Upper lobe of left lung (tissue), 6 donors: ENCODE measurements around the gene METTL2A. TPM values are rescaled to one million over a fixed set of nuclear protein-coding genes. Genes with fewer than 3 reads are reported as not detected.
"Not testable (repeated sequence)": the region's sequence is repeated elsewhere in the genome, so short reads cannot be mapped to it uniquely, and the experiment has no call there.

ENCODE experiments used
- ATAC-seq, 2 donors: fragments of 200-7000 bp; cut with Tn5 transposase; one replicate each; pipeline ENCODE4 v1.9.1; 2022; ENCODE audit warnings: mild to moderate bottlenecking in 2 of 2, moderate library complexity in 2 of 2; ENCODE audit not compliant: low FRiP score in 2 of 2
- DNase-seq, 2 donors: peaks; one replicate each; pipeline ENCODE4 v3.0.0-alpha.2; 2019 to 2020
- H3K27ac ChIP-seq, 4 donors: fragments of 200-600 bp; sonication (generic); one replicate each; pipeline ENCODE4 v1.5.1; 2016 to 2019
- H3K27me3 ChIP-seq, 4 donors: fragments of 200-600 bp; sonication (generic); one replicate each; pipeline ENCODE4 v1.5.1; 2017 to 2019
- H3K36me3 ChIP-seq, 4 donors: fragments of 200-600 bp; sonication (generic); one replicate each; pipeline ENCODE4 v1.5.1; 2016 to 2019
- H3K4me1 ChIP-seq, 4 donors: fragments of 200-600 bp; sonication (generic); one replicate each; pipeline ENCODE4 v1.5.1; 2018 to 2019
- H3K4me3 ChIP-seq, 4 donors: fragments of 200-600 bp; sonication (generic); one replicate each; pipeline ENCODE4 v1.5.1; 2017 to 2019; ENCODE audit warnings: mild to moderate bottlenecking in 2 of 4, moderate library complexity in 1 of 4
- H3K9me3 ChIP-seq, 4 donors: fragments of 200-600 bp; sonication (generic); one replicate each; pipeline ENCODE4 v1.5.1; 2018 to 2019
- CTCF ChIP-seq, 6 experiments: fragments of 450-650 bp in 4 of 6; fragments of 200-600 bp in 2 of 6; sonication (generic) in 2 of 6; IDR thresholded peaks; one replicate each; pipeline ENCODE4 v1.5.1; 2016 to 2019; ENCODE audit warnings: antibody characterized with exemption in 6 of 6
- EP300 ChIP-seq, 4 donors: sonication (generic); formaldehyde crosslinking; IDR thresholded peaks; one replicate each; pipeline ENCODE4 v1.5.1; 2017; ENCODE audit warnings: antibody characterized with exemption in 4 of 4, control low read depth in 2 of 4
- POLR2A ChIP-seq, 4 donors: fragments of 450-650 bp; IDR thresholded peaks; one replicate each; pipeline ENCODE4 v1.5.1; 2016 to 2017; ENCODE audit warnings: antibody characterized with exemption in 4 of 4, mild to moderate bottlenecking in 2 of 4
- POLR2AphosphoS5 ChIP-seq, 2 donors: sonication (generic); formaldehyde crosslinking; IDR thresholded peaks; one replicate each; pipeline ENCODE4 v1.5.1; 2017; ENCODE audit warnings: antibody characterized with exemption in 2 of 2
- WGBS, 2 donors: methylation state at CpG; one replicate each; pipeline ENCODE4 v1.1.5; 2017 to 2018; 5-methylcytosine and 5-hydroxymethylcytosine counted together
- total RNA-seq, 6 donors: library from RNA; depleted of rRNA in 4 of 6; stranded (reverse); fragments of >200 nt in 4 of 6; gene quantifications; one replicate each; pipeline versions ENCODE4 v1.1.0 to v1.2.1, GENCODE V29; 2016 to 2021
- donor health status: DM: no; HTN: no; CAD: no; lungs with moderate emphysema.
- donor health status: DM: no; HTN: yes; CAD: no; lungs with severe emphysema.

METTL2A gene
- 10 to 100 TPM in 4 of 6 donors, 1 to 10 TPM in 2; 7.3 to 20.2 (median 15.4) TPM for total RNA-seq

GRCh38 chr17:62423647-62424461, at the start of gene METTL2A:
Gene METTL2A (plus strand): TSS chr17:62423897. CDS start chr17:62423903, 6 bp downstream.
- H3K27me3 ChIP-seq, H3K9me3 ChIP-seq: not testable (repeated sequence)
- peaks cover 0 to 24% (median 4%) of the 10 kb centered on the region in 4 donors for H3K36me3 ChIP-seq
- DNase-seq, result peak; percentile 87
- ATAC-seq, result peak; percentile 95 to 96
- 1% methylated on average over 17 to 47 of the region's 58 CpGs for WGBS, 2 donors
- peaks cover 6 to 20% (median 9%) of the 10 kb centered on the region in 4 donors for H3K4me1 ChIP-seq
- H3K4me3 ChIP-seq, result peak within 1 kb of the TSS; percentile 34 to 84 (median 64)
- H3K27ac ChIP-seq, result peak within 1 kb of the TSS; percentile 65 to 80 (median 74)
- TF ChIP-seq CTCF (IDR thresholded peaks at IDR 0.05), result peak in 5 of 6 experiments; percentile 27 to 63 (median 36)
- peak; percentile 53 to 79 for TF ChIP-seq POLR2AphosphoS5 (IDR thresholded peaks at IDR 0.05)
- peak in 3 of 4 donors; percentile 19 to 75 (median 23) for TF ChIP-seq POLR2A (IDR thresholded peaks at IDR 0.05)

GRCh38 chr17:62380253-62380652, 43.4 kb upstream of the METTL2A start, which contains the start of gene EFCAB3:
Gene EFCAB3 (plus strand): TSS chr17:62380553. CDS start chr17:62382980, 2,427 bp downstream.
- Histone ChIP-seq H3K27me3 (no peaks in the 10 kb centered on the region), H3K9me3 (no peaks in the 10 kb centered on the region), H3K4me1 (no peaks in the 10 kb centered on the region), H3K36me3 (no peaks in the 10 kb centered on the region), H3K27ac (no peak within 1 kb of the TSS), H3K4me3 (no peak within 1 kb of the TSS)
- ATAC-seq (no peak), DNase-seq (no peak)
- WGBS, 2 donors, result 82 to 98% methylated on average over 3 of the region's 3 CpGs
- no peak for TF ChIP-seq CTCF (IDR thresholded peaks at IDR 0.05)
- TF ChIP-seq POLR2AphosphoS5 (IDR thresholded peaks at IDR 0.05), result no peak
- TF ChIP-seq POLR2A (IDR thresholded peaks at IDR 0.05), result no peak
- no peak for TF ChIP-seq EP300 (IDR thresholded peaks at IDR 0.05)

- Histone ChIP-seq H3K27ac (no peak overlapping the region), H3K9me3 (no peaks in the 10 kb centered on the region), H3K27me3 (no peaks in the 10 kb centered on the region), H3K36me3 (no peaks in the 10 kb centered on the region), H3K4me3 (no peak overlapping the region), H3K4me1 (no peaks in the 10 kb centered on the region)
- 84 to 95% methylated on average over 18 of the region's 18 CpGs for WGBS, 2 donors
- TF ChIP-seq CTCF (IDR thresholded peaks at IDR 0.05) (no peak), POLR2AphosphoS5 (IDR thresholded peaks at IDR 0.05) (no peak), POLR2A (IDR thresholded peaks at IDR 0.05) (no peak), EP300 (IDR thresholded peaks at IDR 0.05) (no peak)
- DNase-seq (peak in 1 of 2 donors; percentile 60), ATAC-seq (no peak)
Measured at GRCh38 chr17:62381561-62381960, 42.1 kb upstream of the METTL2A start.

GRCh38 chr17:62388856-62389255, 34.8 kb upstream of the METTL2A start:
- WGBS, 2 donors, result 26 to 33% methylated on average over 1 of the region's 1 CpG
- Histone ChIP-seq H3K4me3 (no peak overlapping the region), H3K36me3 (no peaks in the 10 kb centered on the region), H3K9me3 (no peaks in the 10 kb centered on the region), H3K27ac (no peak overlapping the region), H3K27me3 (no peaks in the 10 kb centered on the region), H3K4me1 (no peaks in the 10 kb centered on the region)
- peak in 1 of 2 donors; percentile 26 for ATAC-seq
- TF ChIP-seq POLR2AphosphoS5 (IDR thresholded peaks at IDR 0.05), result no peak
- no peak for TF ChIP-seq CTCF (IDR thresholded peaks at IDR 0.05)
- TF ChIP-seq POLR2A (IDR thresholded peaks at IDR 0.05), result no peak
- no peak for TF ChIP-seq EP300 (IDR thresholded peaks at IDR 0.05)
- DNase-seq, result no peak
